Endothelial cell of umbilical vein (primary cell): ENCODE data around the gene TAS1R3. TPM values are rescaled to one million over a fixed set of nuclear protein-coding genes. Genes with fewer than 3 reads are reported as not detected.

Experiments
- BruUV-seq: library from RNA; stranded (reverse); fragments of 400-500 nt; replicated peaks from 2 replicates; lab custom pipeline; 2021; lab: Mats Ljungman, UMichigan
- CTCF ChIA-PET: fragments of 300-600, 350-600 bp; sonication (Branson Sonifier 250); formaldehyde crosslinking; loops from one replicate; lab custom pipeline; 2021; ENCODE audit warnings: antibody characterized with exemption, inconsistent platforms; lab: Charles Lee
- POLR2A ChIA-PET: fragments of 300-600, 350-600 bp; sonication (Branson Sonifier 250); formaldehyde crosslinking; loops from one replicate; lab custom pipeline; 2021; ENCODE audit warnings: antibody characterized with exemption, inconsistent platforms; lab: Charles Lee
- DNase-seq: peaks from one replicate; pipeline ENCODE4 v3.0.0-alpha.2; 2011; ENCODE audit warnings: low read depth, low spot score
- FAIRE-seq: peaks from 2 replicates; lab custom pipeline; 2011; peaks lifted over from hg19 to GRCh38; lab: Jason Lieb, UNC
- H2AFZ ChIP-seq: 2 replicates; pipeline ENCODE4 v1.6.0; 2012; ENCODE audit warnings: low read depth, low read length, control low read depth, inconsistent platforms
- H3K27ac ChIP-seq: 2 replicates; pipeline ENCODE4 v1.5.1; 2011; ENCODE audit warnings: low read depth, mild to moderate bottlenecking, control low read depth, low read length, moderate library complexity; ENCODE audit not compliant: insufficient read depth
- H3K27me3 ChIP-seq, 2 experiments: 2 replicates each; pipeline versions ENCODE4 v1.6.0 to v1.6.1; 2011; ENCODE audit warnings: low read length in 2 of 2, mixed read lengths in 1 of 2; ENCODE audit not compliant: control insufficient read depth in 2 of 2, insufficient read depth in 2 of 2
- H3K36me3 ChIP-seq, 2 experiments: 2 replicates in 1 of 2; 3 replicates in 1 of 2; pipeline ENCODE4 v1.5.1; 2011; ENCODE audit warnings: low read length in 2 of 2, mild to moderate bottlenecking in 1 of 2, moderate library complexity in 1 of 2; ENCODE audit not compliant: control insufficient read depth in 2 of 2, insufficient read depth in 2 of 2; ENCODE audit errors: extremely low read depth in 1 of 2
- H3K4me1 ChIP-seq: 3 replicates; pipeline ENCODE4 v1.5.1; 2011; ENCODE audit warnings: mild to moderate bottlenecking, low read length; ENCODE audit not compliant: control insufficient read depth, insufficient read depth; ENCODE audit errors: extremely low read depth
- H3K4me2 ChIP-seq: 2 replicates; pipeline ENCODE4 v1.6.1; 2011; ENCODE audit warnings: low read length, control low read depth, mixed read lengths; ENCODE audit not compliant: insufficient read depth
- H3K4me3 ChIP-seq, 3 experiments: fragments of 200-600 bp in 1 of 3; sonication (generic), shearing (Covaris generic) in 1 of 3; replicated peaks in 1 of 3; 2 replicates each; pipeline ENCODE4 v1.5.1; 2011 to 2016; ENCODE audit warnings: control low read depth in 3 of 3, low read length in 3 of 3, mild to moderate bottlenecking in 2 of 3, inconsistent platforms in 1 of 3, low read depth in 1 of 3, moderate library complexity in 1 of 3; ENCODE audit not compliant: insufficient read depth in 1 of 3
- H3K79me2 ChIP-seq: 2 replicates; pipeline ENCODE4 v1.6.0; 2012; ENCODE audit warnings: low read length, inconsistent platforms; ENCODE audit not compliant: control insufficient read depth, insufficient read depth
- H3K9ac ChIP-seq: replicated peaks from 2 replicates; pipeline ENCODE3; 2011; ENCODE audit warnings: low read length, control low read depth; ENCODE audit not compliant: insufficient read depth; ENCODE audit errors: extremely low read depth
- H3K9me1 ChIP-seq: replicated peaks from 3 replicates; pipeline ENCODE4 v1.6.0; 2011; ENCODE audit warnings: mild to moderate bottlenecking, low read length; ENCODE audit not compliant: control insufficient read depth, insufficient read depth; ENCODE audit errors: extremely low read depth
- H3K9me3 ChIP-seq: replicated peaks from 2 replicates; pipeline ENCODE4 v1.5.1; 2012; ENCODE audit warnings: low read length, inconsistent platforms; ENCODE audit not compliant: control insufficient read depth, insufficient read depth
- H4K20me1 ChIP-seq: replicated peaks from 2 replicates; pipeline ENCODE3; 2011; ENCODE audit warnings: mild to moderate bottlenecking, low read length; ENCODE audit not compliant: control insufficient read depth, insufficient read depth; ENCODE audit errors: extremely low read depth
- EZH2 ChIP-seq: IDR thresholded peaks from 2 replicates; pipeline ENCODE4 v1.6.1; 2012; ENCODE audit warnings: borderline replicate concordance, low read depth, mild to moderate bottlenecking, moderate library complexity, low read length, inconsistent platforms; ENCODE audit not compliant: severe bottlenecking
- FOS ChIP-seq: IDR thresholded peaks from 2 replicates; pipeline ENCODE4 v1.6.1; 2011; ENCODE audit warnings: mild to moderate bottlenecking, low read length, moderate library complexity, borderline replicate concordance; ENCODE audit not compliant: insufficient read depth
- GATA2 ChIP-seq: IDR thresholded peaks from 2 replicates; pipeline ENCODE4 v1.7.0; 2011; ENCODE audit warnings: low read depth, mild to moderate bottlenecking, moderate library complexity, mixed read lengths, low read length; ENCODE audit not compliant: insufficient read length, insufficient read depth
- JUN ChIP-seq: IDR thresholded peaks from 2 replicates; pipeline ENCODE4 v1.6.1; 2011; ENCODE audit warnings: borderline replicate concordance, low read depth; ENCODE audit not compliant: insufficient read length, insufficient read depth
- MYC ChIP-seq: IDR thresholded peaks from one replicate; pipeline ENCODE4 v1.6.1; 2011; ENCODE audit warnings: mild to moderate bottlenecking, low read depth, low read length
- POLR2A ChIP-seq: IDR thresholded peaks from 2 replicates; pipeline ENCODE4 v1.6.1; 2012; ENCODE audit warnings: low read depth, mild to moderate bottlenecking, control low read depth, low read length
- POLR2AphosphoS5 ChIP-seq: IDR thresholded peaks from 2 replicates; pipeline ENCODE4 v1.6.1; 2012; ENCODE audit warnings: low read depth, mild to moderate bottlenecking, control low read depth, low read length, moderate library complexity; ENCODE audit not compliant: insufficient read depth
- dilution Hi-C: fragments of 300-500 bp; cut with MboI; formaldehyde crosslinking; loops from one replicate; pipeline ENCODE4 v1.15.0; 2019; ENCODE audit warnings: low sequenced_read_pairs; ENCODE audit not compliant: extremely low pct_ligation_motif_present
- intact Hi-C: fragments of 100-400 bp; cut with micrococcal nuclease; formaldehyde crosslinking; loops from one replicate; pipeline ENCODE4 v1.10.0; 2022
- polyA plus RNA-seq, 4 experiments: library from polyadenylated mRNA; depleted of rRNA in 3 of 4; stranded (reverse) in 3 of 4; unstranded in 1 of 4; fragments of >200 nt; gene quantifications; 2 replicates each; pipeline versions ENCODE4 v1.2.1 to v1.2.3, GENCODE V29; 2011 to 2012; ENCODE audit warnings: missing spikeins in 1 of 4
- total RNA-seq: library from RNA; stranded (reverse); gene quantifications from 2 replicates; pipeline ENCODE4 v1.2.3, GENCODE V29; 2021
- TF ChIP-seq, protein P1 (sequence below): IDR thresholded peaks from 2 replicates; pipeline ENCODE4 v1.6.1; 2011; ENCODE audit not compliant: insufficient read depth, insufficient read length
- TF ChIP-seq, protein P2 (sequence below), 2 donors: IDR thresholded peaks; 1 replicate in 1 of 2; 2 replicates in 1 of 2; pipeline ENCODE4 v1.5.1; 2011; ENCODE audit warnings: low read length in 2 of 2, mild to moderate bottlenecking in 2 of 2, moderate library complexity in 2 of 2, control low read depth in 1 of 2, inconsistent platforms in 1 of 2, low read depth in 1 of 2; ENCODE audit not compliant: insufficient read depth in 1 of 2; ENCODE audit errors: extremely low read depth in 1 of 2

The TAS1R3 gene
- total and polyA plus RNA-seq, 2 donors (not counting 3 experiments of a cell fraction or from before 2014, with no cell fraction given) = 0.26 to 0.38 TPM

DNA sequence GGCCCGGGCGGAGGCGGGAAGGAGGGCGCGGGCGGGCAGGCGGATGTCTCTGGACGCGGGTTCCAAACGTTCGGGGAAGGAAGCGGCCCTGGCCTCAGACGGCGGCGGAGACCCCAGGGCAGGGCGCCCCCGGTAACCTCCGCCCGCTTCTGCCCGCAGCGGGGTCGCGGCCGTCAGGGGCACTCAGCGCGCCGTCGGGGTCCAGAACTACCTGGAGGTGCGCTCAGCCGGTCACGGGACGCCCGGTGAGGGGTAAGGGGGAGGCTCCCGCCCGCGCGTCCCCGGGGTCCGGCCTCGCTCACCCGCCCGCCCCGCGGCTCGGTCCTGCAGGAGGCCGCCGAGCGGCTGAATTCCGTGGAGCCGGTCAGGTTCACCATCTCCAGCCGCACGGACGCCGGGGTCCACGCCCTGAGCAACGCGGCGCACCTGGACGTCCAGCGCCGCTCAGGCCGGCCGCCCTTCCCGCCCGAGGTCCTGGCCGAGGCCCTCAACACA, 22.3 kb upstream of the TAS1R3 start:
- Histone ChIP-seq H3K4me2 (peak overlapping the region; percentile 45), H3K27ac (peak overlapping the region; percentile 65), H3K4me3 (peak overlapping the region; percentile 56 to 94 (median 64)), H3K79me2 (no peaks in the 10 kb centered on the region), H2AFZ (peak overlapping the region; percentile 59), H3K27me3 (no peaks in the 10 kb centered on the region), H4K20me1 (no peaks in the 10 kb centered on the region), H3K4me1 (peaks cover 15% of the 10 kb centered on the region), H3K36me3 (peaks cover 0 to 29% of the 10 kb centered on the region in 2 experiments), H3K9me3 (no peaks in the 10 kb centered on the region), H3K9ac (peak overlapping the region; percentile 73), H3K9me1 (no peaks in the 10 kb centered on the region)
- ChIA-PET POLR2A (no interaction called here), CTCF (interaction anchor here (1.5 kb wide), 1 partner anchor 186 kb away, joined by 9 read pairs; no protein-coding TSS in a partner anchor)
- no peak for TF ChIP-seq POLR2A
- TF ChIP-seq, protein P1, sequence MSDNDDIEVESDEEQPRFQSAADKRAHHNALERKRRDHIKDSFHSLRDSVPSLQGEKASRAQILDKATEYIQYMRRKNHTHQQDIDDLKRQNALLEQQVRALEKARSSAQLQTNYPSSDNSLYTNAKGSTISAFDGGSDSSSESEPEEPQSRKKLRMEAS = no peak
- TF ChIP-seq GATA2 = no peak
- TF ChIP-seq, protein P2, sequence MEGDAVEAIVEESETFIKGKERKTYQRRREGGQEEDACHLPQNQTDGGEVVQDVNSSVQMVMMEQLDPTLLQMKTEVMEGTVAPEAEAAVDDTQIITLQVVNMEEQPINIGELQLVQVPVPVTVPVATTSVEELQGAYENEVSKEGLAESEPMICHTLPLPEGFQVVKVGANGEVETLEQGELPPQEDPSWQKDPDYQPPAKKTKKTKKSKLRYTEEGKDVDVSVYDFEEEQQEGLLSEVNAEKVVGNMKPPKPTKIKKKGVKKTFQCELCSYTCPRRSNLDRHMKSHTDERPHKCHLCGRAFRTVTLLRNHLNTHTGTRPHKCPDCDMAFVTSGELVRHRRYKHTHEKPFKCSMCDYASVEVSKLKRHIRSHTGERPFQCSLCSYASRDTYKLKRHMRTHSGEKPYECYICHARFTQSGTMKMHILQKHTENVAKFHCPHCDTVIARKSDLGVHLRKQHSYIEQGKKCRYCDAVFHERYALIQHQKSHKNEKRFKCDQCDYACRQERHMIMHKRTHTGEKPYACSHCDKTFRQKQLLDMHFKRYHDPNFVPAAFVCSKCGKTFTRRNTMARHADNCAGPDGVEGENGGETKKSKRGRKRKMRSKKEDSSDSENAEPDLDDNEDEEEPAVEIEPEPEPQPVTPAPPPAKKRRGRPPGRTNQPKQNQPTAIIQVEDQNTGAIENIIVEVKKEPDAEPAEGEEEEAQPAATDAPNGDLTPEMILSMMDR (IDR thresholded peaks at IDR 0.05; ENCODE audit: extremely low read depth in 1 of 2, insufficient read depth in 1 of 2, low read depth in 1 of 2, low read length in 2 of 2) = no peak
- TF ChIP-seq FOS = no peak
- no peak for TF ChIP-seq EZH2
- no peak for TF ChIP-seq JUN
- no peak for TF ChIP-seq MYC
- TF ChIP-seq POLR2AphosphoS5 = no peak
- dilution Hi-C loops = no loop called here
- DNase-seq (no peak), FAIRE-seq (peak; percentile 26)
- BruUV-seq = TSS peak; percentile 46
- intact Hi-C loops = loop anchor here (1.0 to 5.0 kb wide), 6 partner anchors 16 to 187 kb away; partner anchors contain the start of genes AURKAIP1, CPTP, DVL1 and INTS11
